PFSK-1 (cell line): Measurements from ENCODE around the gene HBD.

Experiments
- FOXP2 ChIP-seq: optimal IDR thresholded peaks from 2 replicates; pipeline ENCODE3; 2011; ENCODE audit warnings: borderline replicate concordance, control low read depth, inconsistent platforms; ENCODE audit not compliant: insufficient read depth; ENCODE audit errors: extremely low read length, extremely low read depth
- POLR2AphosphoS5 ChIP-seq: IDR thresholded peaks from 2 replicates; pipeline ENCODE4 v1.6.1; 2012; ENCODE audit warnings: low read depth, mild to moderate bottlenecking, control low read depth, low read length, moderate library complexity
- REST ChIP-seq, 2 experiments: IDR thresholded peaks; 2 replicates each; pipeline versions ENCODE4 v1.6.1 to v1.8.0; 2011 to 2012; ENCODE audit warnings: low read depth in 2 of 2, low read length in 2 of 2, control low read depth in 1 of 2, inconsistent platforms in 1 of 2, mild to moderate bottlenecking in 1 of 2, moderate library complexity in 1 of 2; ENCODE audit not compliant: insufficient read depth in 1 of 2
- SIN3A ChIP-seq: IDR thresholded peaks from 2 replicates; pipeline ENCODE4 v1.6.1; 2012; ENCODE audit warnings: mild to moderate bottlenecking, low read length, moderate library complexity, borderline replicate concordance; ENCODE audit not compliant: insufficient read depth
- TAF1 ChIP-seq: IDR thresholded peaks from 2 replicates; pipeline ENCODE4 v1.6.1; 2012; ENCODE audit warnings: low read length, control low read depth, borderline replicate concordance; ENCODE audit not compliant: insufficient read depth

HBD gene

GRCh38 chr11:5197536-5197935 lies 36.7 kb downstream of the HBD start:
- TF ChIP-seq REST (IDR thresholded peaks at IDR 0.05; ENCODE audit: insufficient read depth in 1 of 2, low read depth in 2 of 2, low read length in 2 of 2) (no peak), TAF1 (no peak), FOXP2 (no peak), SIN3A (no peak), POLR2AphosphoS5 (no peak)

- TF ChIP-seq FOXP2 (no peak), TAF1 (no peak), SIN3A (no peak), REST (IDR thresholded peaks at IDR 0.05; ENCODE audit: insufficient read depth in 1 of 2, low read depth in 2 of 2, low read length in 2 of 2) (no peak), POLR2AphosphoS5 (no peak)
Observed at GRCh38 chr11:5196731-5197130, 37.6 kb downstream of the HBD start.

DNA sequence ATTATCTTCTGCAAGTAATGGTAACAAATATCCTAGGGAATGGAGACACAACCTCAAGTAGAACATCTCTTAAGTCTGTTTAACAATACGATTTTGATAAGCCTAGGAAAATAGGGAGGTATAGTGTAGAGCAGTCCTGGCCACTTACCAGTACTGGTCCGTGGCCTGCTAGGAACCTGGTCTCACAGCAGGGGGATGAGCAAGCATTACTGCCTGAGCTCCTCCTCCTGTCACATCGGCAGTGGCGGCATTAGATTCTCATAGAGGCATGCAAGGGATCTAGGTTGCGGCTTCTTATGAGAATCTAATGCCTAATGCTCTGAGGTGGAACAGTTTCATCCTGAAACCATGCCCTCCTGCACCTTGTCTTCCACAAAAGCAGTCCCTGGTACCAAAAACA lies 38.2 kb downstream of the HBD start:
- TF ChIP-seq POLR2AphosphoS5, result no peak
- TF ChIP-seq TAF1, result no peak
- no peak for TF ChIP-seq FOXP2
- TF ChIP-seq SIN3A, result no peak
- TF ChIP-seq REST (IDR thresholded peaks at IDR 0.05; ENCODE audit: insufficient read depth in 1 of 2, low read depth in 2 of 2, low read length in 2 of 2), result no peak

DNA sequence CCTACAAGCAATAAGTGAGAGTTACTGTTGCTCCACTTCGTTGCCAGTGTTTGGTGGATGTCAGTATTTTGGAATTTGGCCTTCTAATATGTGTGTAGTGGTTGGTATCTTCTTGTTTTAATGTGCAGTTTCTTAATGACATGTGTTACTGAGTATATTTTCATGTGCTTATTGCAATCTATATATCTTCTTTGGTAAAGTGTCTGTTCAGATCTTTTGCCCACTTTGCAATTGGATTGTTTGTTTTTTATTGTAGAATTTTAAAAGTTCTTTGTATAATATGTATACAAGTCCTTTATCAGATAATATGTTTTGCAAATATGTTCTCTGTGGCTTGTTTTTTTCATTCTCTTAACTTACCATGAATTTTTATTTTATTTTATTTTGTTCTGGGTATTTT lies 41.5 kb downstream of the HBD start:
- TF ChIP-seq TAF1, result no peak
- TF ChIP-seq FOXP2, result no peak
- TF ChIP-seq SIN3A, result no peak
- no peak for TF ChIP-seq POLR2AphosphoS5
- no peak for TF ChIP-seq REST (IDR thresholded peaks at IDR 0.05; ENCODE audit: insufficient read depth in 1 of 2, low read depth in 2 of 2, low read length in 2 of 2)

GRCh38 chr11:5188201-5188600 lies 46.1 kb downstream of the HBD start:
- TF ChIP-seq POLR2AphosphoS5 (no peak), TAF1 (no peak), SIN3A (no peak)
